ENCODE data around the gene HEBP2.

Gene HEBP2

DNA sequence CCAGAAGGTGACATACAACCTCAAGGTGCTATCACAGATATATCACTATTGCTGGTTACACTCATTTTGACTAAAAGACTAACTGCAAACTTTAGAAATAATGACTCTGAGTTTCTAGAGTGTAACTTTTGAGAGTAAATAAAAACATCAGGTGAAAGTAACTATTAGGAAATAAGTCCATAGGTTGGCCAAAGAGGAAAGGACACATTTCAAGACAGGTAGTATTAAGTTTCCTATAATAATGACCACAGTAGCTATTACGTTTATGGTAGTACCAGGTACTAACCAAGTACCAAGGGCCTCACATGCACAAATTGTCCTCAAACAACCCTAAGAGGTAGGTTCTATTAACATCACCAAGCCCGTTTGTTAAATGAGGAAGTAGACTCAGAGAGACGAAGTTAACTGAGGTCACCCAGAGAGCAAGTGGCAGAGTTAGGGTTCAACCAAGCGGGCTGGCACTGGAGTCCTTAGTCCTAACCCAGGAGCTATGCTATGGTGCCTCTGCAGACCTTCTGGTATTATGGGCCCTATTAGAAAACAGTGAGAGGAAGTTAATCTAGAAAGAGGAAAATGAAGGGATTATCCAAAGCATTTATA is 36.8 kb downstream of the HEBP2 start:
- peaks cover 2% of the 10 kb centered on the region for H3K79me1 ChIP-seq (ENCODE audit: low read depth, low read length)
- H3K14ac ChIP-seq (ENCODE audit: low read length), result no peak overlapping the region
- H3K9me3 ChIP-seq (replicated peaks in 1 of 2; ENCODE audit: control insufficient read depth in 2 of 2, insufficient read depth in 1 of 2, low read depth in 1 of 2, low read length in 2 of 2), result peaks cover 0 to 9% of the 10 kb centered on the region in 2 donors
- H3K4me1 ChIP-seq (ENCODE audit: control insufficient read depth in 2 of 2, insufficient read depth in 1 of 2, low read depth in 1 of 2, low read length in 2 of 2), result no peaks in the 10 kb centered on the region
- no peak overlapping the region for H2BK120ac ChIP-seq (ENCODE audit: low read depth, low read length)
- no peak overlapping the region for H2AK5ac ChIP-seq (ENCODE audit: low read depth, low read length)
- H3K23ac ChIP-seq (ENCODE audit: low read depth, low read length, poor library complexity), result no peak overlapping the region
- H3K27me3 ChIP-seq (ENCODE audit: control insufficient read depth in 3 of 3, insufficient read depth in 3 of 3, low read depth in 1 of 3, low read length in 3 of 3), result no peaks in the 10 kb centered on the region
- no peak overlapping the region for H3K27ac ChIP-seq (replicated peaks; ENCODE audit: low read length)
- no peak overlapping the region for H4K8ac ChIP-seq (ENCODE audit: low read depth, low read length)
- no peak overlapping the region for H3K9ac ChIP-seq (ENCODE audit: low read depth, low read length, poor library complexity)
- no peak overlapping the region for H2BK5ac ChIP-seq (ENCODE audit: low read length)
- no peak overlapping the region for H2BK15ac ChIP-seq (ENCODE audit: low read length)
- no peak overlapping the region for H3K4ac ChIP-seq (ENCODE audit: low read length)
- no peak overlapping the region for H2BK12ac ChIP-seq (ENCODE audit: low read length)
- no peak overlapping the region for H4K91ac ChIP-seq (ENCODE audit: low read depth, low read length, poor library complexity)
- no peak overlapping the region for H3K4me2 ChIP-seq (ENCODE audit: insufficient read depth, low read length, poor library complexity, severe bottlenecking)
- no peak for DNase-seq (ENCODE audit: low spot score)
- no CpG with 5 or more reads among the region's 4 CpGs for WGBS, 2 donors (ENCODE audit: extremely low coverage in 2 of 2, insufficient read length in 2 of 2, insufficient replicate concordance in 1 of 2)
- peaks cover 2 to 96% of the 10 kb centered on the region in 2 donors for H3K36me3 ChIP-seq (replicated peaks in 1 of 2; ENCODE audit: control insufficient read depth in 2 of 2, insufficient read depth in 2 of 2, low read length in 2 of 2)
- no peak overlapping the region for H3K18ac ChIP-seq (ENCODE audit: low read length)
- H3K4me3 ChIP-seq (ENCODE audit: low read length in 2 of 2), result no peak overlapping the region
- no peak overlapping the region for H2AFZ ChIP-seq (ENCODE audit: low read length)

DNA sequence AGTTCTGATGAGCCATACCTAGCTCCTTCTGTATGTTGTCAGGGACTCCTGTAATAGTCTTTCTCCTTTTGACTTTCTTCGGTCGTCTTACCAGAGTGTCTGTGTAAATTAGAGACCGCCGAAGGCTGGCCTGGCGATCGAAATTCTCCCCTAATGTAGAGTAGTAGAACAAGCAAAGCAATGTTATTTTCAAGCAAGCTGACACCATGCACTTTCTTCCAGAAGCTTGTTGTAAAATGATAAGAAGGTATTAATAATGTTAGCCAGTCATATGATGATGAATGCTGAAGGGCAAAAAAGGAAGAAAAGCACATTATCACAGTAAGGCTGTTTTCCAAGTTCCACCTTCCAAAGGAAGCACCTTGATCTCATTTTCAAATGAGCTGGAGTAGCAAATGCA is 37.9 kb downstream of the HEBP2 start:
- Histone ChIP-seq H2BK12ac (ENCODE audit: low read length) (no peak overlapping the region), H3K4me1 (ENCODE audit: control insufficient read depth in 2 of 2, insufficient read depth in 1 of 2, low read depth in 1 of 2, low read length in 2 of 2) (no peaks in the 10 kb centered on the region)
- WGBS, 2 donors (ENCODE audit: extremely low coverage in 2 of 2, insufficient read length in 2 of 2, insufficient replicate concordance in 1 of 2), result no CpG with 5 or more reads among the region's 6 CpGs

DNA sequence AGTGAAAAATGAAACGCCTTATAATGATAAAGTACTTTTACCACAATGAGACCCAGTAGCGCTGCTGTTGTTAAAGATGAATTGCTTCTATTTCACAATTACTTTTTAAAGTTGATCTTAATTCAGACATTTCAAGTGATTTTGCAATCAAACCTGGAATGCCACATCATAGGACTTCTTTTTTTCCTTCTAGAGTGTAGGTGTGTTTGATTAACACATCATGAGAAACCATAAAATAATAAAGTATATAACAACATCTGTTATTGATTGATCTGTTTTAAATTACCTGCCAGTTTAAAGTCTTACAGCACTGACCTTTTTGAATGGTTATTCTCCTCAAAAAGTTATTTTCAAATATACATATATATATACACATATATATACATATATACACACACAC is 38.6 kb downstream of the HEBP2 start:
- Histone ChIP-seq H3K36me3 (replicated peaks in 1 of 2; ENCODE audit: control insufficient read depth in 2 of 2, insufficient read depth in 2 of 2, low read length in 2 of 2) (peaks cover 4 to 98% of the 10 kb centered on the region in 2 donors), H3K4me3 (ENCODE audit: low read length in 2 of 2) (no peak overlapping the region), H4K8ac (ENCODE audit: low read depth, low read length) (no peak overlapping the region), H3K4me2 (ENCODE audit: insufficient read depth, low read length, poor library complexity, severe bottlenecking) (no peak overlapping the region), H3K27ac (replicated peaks; ENCODE audit: low read length) (no peak overlapping the region), H2BK15ac (ENCODE audit: low read length) (no peak overlapping the region), H3K14ac (ENCODE audit: low read length) (no peak overlapping the region), H3K9me3 (replicated peaks in 1 of 2; ENCODE audit: control insufficient read depth in 2 of 2, insufficient read depth in 1 of 2, low read depth in 1 of 2, low read length in 2 of 2) (peaks cover 0 to 5% of the 10 kb centered on the region in 2 donors), H3K79me1 (ENCODE audit: low read depth, low read length) (peaks cover 2% of the 10 kb centered on the region), H3K4me1 (ENCODE audit: control insufficient read depth in 2 of 2, insufficient read depth in 1 of 2, low read depth in 1 of 2, low read length in 2 of 2) (no peaks in the 10 kb centered on the region), H2BK12ac (ENCODE audit: low read length) (no peak overlapping the region), H2BK5ac (ENCODE audit: low read length) (no peak overlapping the region), H3K9ac (ENCODE audit: low read depth, low read length, poor library complexity) (no peak overlapping the region), H4K91ac (ENCODE audit: low read depth, low read length, poor library complexity) (no peak overlapping the region), H2AK5ac (ENCODE audit: low read depth, low read length) (no peak overlapping the region), H2BK120ac (ENCODE audit: low read depth, low read length) (no peak overlapping the region), H3K23ac (ENCODE audit: low read depth, low read length, poor library complexity) (no peak overlapping the region), H2AFZ (ENCODE audit: low read length) (no peak overlapping the region), H3K18ac (ENCODE audit: low read length) (no peak overlapping the region), H3K4ac (ENCODE audit: low read length) (no peak overlapping the region), H3K27me3 (ENCODE audit: control insufficient read depth in 3 of 3, insufficient read depth in 3 of 3, low read depth in 1 of 3, low read length in 3 of 3) (no peaks in the 10 kb centered on the region)
- no peak for DNase-seq (ENCODE audit: low spot score)
- WGBS, 2 donors (ENCODE audit: extremely low coverage in 2 of 2, insufficient read length in 2 of 2, insufficient replicate concordance in 1 of 2), result no CpG with 5 or more reads among the region's 2 CpGs

More for the DNA sequence above, 37.9 kb downstream of the HEBP2 start:
- no peak overlapping the region for H3K4ac ChIP-seq (ENCODE audit: low read length)
- no peak overlapping the region for H2BK15ac ChIP-seq (ENCODE audit: low read length)
- H3K14ac ChIP-seq (ENCODE audit: low read length), result no peak overlapping the region
- H3K27me3 ChIP-seq (ENCODE audit: control insufficient read depth in 3 of 3, insufficient read depth in 3 of 3, low read depth in 1 of 3, low read length in 3 of 3), result no peaks in the 10 kb centered on the region
- no peak overlapping the region for H4K8ac ChIP-seq (ENCODE audit: low read depth, low read length)
- no peak overlapping the region for H3K23ac ChIP-seq (ENCODE audit: low read depth, low read length, poor library complexity)
- H3K36me3 ChIP-seq (replicated peaks in 1 of 2; ENCODE audit: control insufficient read depth in 2 of 2, insufficient read depth in 2 of 2, low read length in 2 of 2), result peaks cover 4 to 97% of the 10 kb centered on the region in 2 donors
- H3K9ac ChIP-seq (ENCODE audit: low read depth, low read length, poor library complexity), result no peak overlapping the region
- H4K91ac ChIP-seq (ENCODE audit: low read depth, low read length, poor library complexity), result no peak overlapping the region
- no peak overlapping the region for H3K4me3 ChIP-seq (ENCODE audit: low read length in 2 of 2)
- no peak overlapping the region for H2BK120ac ChIP-seq (ENCODE audit: low read depth, low read length)
- no peak overlapping the region for H2AFZ ChIP-seq (ENCODE audit: low read length)
- H3K9me3 ChIP-seq (replicated peaks in 1 of 2; ENCODE audit: control insufficient read depth in 2 of 2, insufficient read depth in 1 of 2, low read depth in 1 of 2, low read length in 2 of 2), result peaks cover 0 to 9% of the 10 kb centered on the region in 2 donors
- no peak overlapping the region for H3K4me2 ChIP-seq (ENCODE audit: insufficient read depth, low read length, poor library complexity, severe bottlenecking)
- no peak overlapping the region for H3K27ac ChIP-seq (replicated peaks; ENCODE audit: low read length)
- H3K79me1 ChIP-seq (ENCODE audit: low read depth, low read length), result peaks cover 2% of the 10 kb centered on the region
- no peak overlapping the region for H2AK5ac ChIP-seq (ENCODE audit: low read depth, low read length)
- DNase-seq (ENCODE audit: low spot score), result no peak
- H3K18ac ChIP-seq (ENCODE audit: low read length), result no peak overlapping the region
- no peak overlapping the region for H2BK5ac ChIP-seq (ENCODE audit: low read length)

DNA sequence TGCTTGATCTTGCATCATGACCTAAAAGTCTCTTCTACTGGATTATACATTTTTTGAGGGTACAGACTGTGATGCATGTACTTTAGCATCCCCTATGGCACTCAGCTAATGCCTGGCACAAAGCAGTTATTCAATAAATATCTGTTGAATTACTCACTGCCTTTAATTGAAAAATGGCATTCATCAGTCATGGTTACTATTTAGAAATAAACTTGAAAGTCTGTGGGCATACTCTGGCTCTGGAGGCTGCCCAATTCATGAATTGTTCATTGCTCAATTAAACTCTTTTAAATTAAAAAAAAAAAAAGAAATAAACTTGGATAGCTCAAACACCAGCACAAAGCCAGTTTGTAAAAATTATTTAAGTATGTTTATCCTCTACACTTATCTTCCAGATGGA is 40.0 kb downstream of the HEBP2 start:
- Histone ChIP-seq H3K9me3 (replicated peaks in 1 of 2; ENCODE audit: control insufficient read depth in 2 of 2, insufficient read depth in 1 of 2, low read depth in 1 of 2, low read length in 2 of 2) (peaks cover 0 to 3% of the 10 kb centered on the region in 2 donors), H4K91ac (ENCODE audit: low read depth, low read length, poor library complexity) (no peak overlapping the region), H3K27me3 (ENCODE audit: control insufficient read depth in 3 of 3, insufficient read depth in 3 of 3, low read depth in 1 of 3, low read length in 3 of 3) (no peaks in the 10 kb centered on the region), H3K27ac (replicated peaks; ENCODE audit: low read length) (no peak overlapping the region), H2BK15ac (ENCODE audit: low read length) (no peak overlapping the region), H3K14ac (ENCODE audit: low read length) (no peak overlapping the region), H3K23ac (ENCODE audit: low read depth, low read length, poor library complexity) (no peak overlapping the region), H3K9ac (ENCODE audit: low read depth, low read length, poor library complexity) (no peak overlapping the region), H2AK5ac (ENCODE audit: low read depth, low read length) (no peak overlapping the region), H3K4me3 (ENCODE audit: low read length in 2 of 2) (no peak overlapping the region), H2AFZ (ENCODE audit: low read length) (no peak overlapping the region), H2BK12ac (ENCODE audit: low read length) (no peak overlapping the region), H3K79me1 (ENCODE audit: low read depth, low read length) (peaks cover 2% of the 10 kb centered on the region), H3K4me2 (ENCODE audit: insufficient read depth, low read length, poor library complexity, severe bottlenecking) (no peak overlapping the region), H3K36me3 (replicated peaks in 1 of 2; ENCODE audit: control insufficient read depth in 2 of 2, insufficient read depth in 2 of 2, low read length in 2 of 2) (peaks cover 4 to 97% of the 10 kb centered on the region in 2 donors), H2BK120ac (ENCODE audit: low read depth, low read length) (no peak overlapping the region), H3K4me1 (ENCODE audit: control insufficient read depth in 2 of 2, insufficient read depth in 1 of 2, low read depth in 1 of 2, low read length in 2 of 2) (no peaks in the 10 kb centered on the region), H3K4ac (ENCODE audit: low read length) (no peak overlapping the region), H4K8ac (ENCODE audit: low read depth, low read length) (no peak overlapping the region), H2BK5ac (ENCODE audit: low read length) (no peak overlapping the region), H3K18ac (ENCODE audit: low read length) (no peak overlapping the region)
- no peak for DNase-seq (ENCODE audit: low spot score)
